H9 (cell line): ENCODE data around the gene PTDSS2. TPM values are rescaled to one million over a fixed set of nuclear protein-coding genes. Genes with fewer than 3 reads are reported as not detected.

Experiments
- DNase-seq: peaks from one replicate; pipeline ENCODE4 v3.0.0-alpha.2; 2017
- H2AFZ ChIP-seq: one replicate; pipeline ENCODE4 v1.6.1; 2013; ENCODE audit warnings: mild to moderate bottlenecking, low read length, control low read depth, moderate library complexity
- H2AK5ac ChIP-seq: 2 replicates; pipeline ENCODE4 v1.6.1; 2013; ENCODE audit warnings: low read length, control low read depth, mixed read lengths; ENCODE audit not compliant: insufficient read length
- H2BK120ac ChIP-seq: one replicate; pipeline ENCODE4 v1.6.1; 2013; ENCODE audit warnings: low read depth, mild to moderate bottlenecking, low read length, control low read depth, inconsistent platforms; ENCODE audit not compliant: poor library complexity, severe bottlenecking
- H2BK12ac ChIP-seq: 2 replicates; pipeline ENCODE4 v1.6.1; 2013; ENCODE audit warnings: low read length, control low read depth, mixed read lengths, low read depth; ENCODE audit not compliant: insufficient read length
- H2BK15ac ChIP-seq: 2 replicates; pipeline ENCODE4 v1.6.1; 2013; ENCODE audit warnings: low read depth, low read length, control low read depth
- H2BK20ac ChIP-seq: one replicate; pipeline ENCODE4 v1.6.1; 2013; ENCODE audit warnings: low read depth, mild to moderate bottlenecking, low read length, control low read depth, inconsistent platforms; ENCODE audit not compliant: poor library complexity, severe bottlenecking
- H2BK5ac ChIP-seq: 2 replicates; pipeline ENCODE4 v1.6.1; 2013; ENCODE audit warnings: low read length, control low read depth, mixed read lengths; ENCODE audit not compliant: insufficient read length
- H3K14ac ChIP-seq: 2 replicates; pipeline ENCODE4 v1.6.1; 2013; ENCODE audit warnings: low read length, control low read depth; ENCODE audit not compliant: insufficient read depth
- H3K18ac ChIP-seq: 2 replicates; pipeline ENCODE4 v1.6.1; 2013; ENCODE audit warnings: low read depth, mild to moderate bottlenecking, mixed read lengths, low read length, control low read depth; ENCODE audit not compliant: insufficient read length
- H3K23ac ChIP-seq: 2 replicates; pipeline ENCODE4 v1.6.1; 2013; ENCODE audit warnings: low read length, control low read depth, mixed read lengths, low read depth; ENCODE audit not compliant: insufficient read length
- H3K23me2 ChIP-seq: 2 replicates; pipeline ENCODE4 v1.6.1; 2013; ENCODE audit warnings: low read depth, mild to moderate bottlenecking, mixed read lengths, low read length, control low read depth; ENCODE audit not compliant: insufficient read length, poor library complexity, severe bottlenecking
- H3K27ac ChIP-seq: 2 replicates; pipeline ENCODE4 v1.5.1; 2013; ENCODE audit warnings: low read length, control low read depth, mixed read lengths, low read depth; ENCODE audit not compliant: insufficient read length
- H3K27me3 ChIP-seq: 2 replicates; pipeline ENCODE4 v1.6.1; 2013; ENCODE audit warnings: low read length, control low read depth, inconsistent platforms; ENCODE audit not compliant: insufficient read depth
- H3K4ac ChIP-seq: 2 replicates; pipeline ENCODE4 v1.6.1; 2013; ENCODE audit warnings: low read depth, mild to moderate bottlenecking, control low read depth, inconsistent platforms, low read length, moderate library complexity
- H3K4me1 ChIP-seq: 2 replicates; pipeline ENCODE4 v1.6.1; 2013; ENCODE audit warnings: low read length, control low read depth, inconsistent platforms; ENCODE audit not compliant: insufficient read depth
- H3K4me2 ChIP-seq: 2 replicates; pipeline ENCODE4 v1.6.1; 2013; ENCODE audit warnings: low read length, control low read depth, mixed read lengths; ENCODE audit not compliant: insufficient read length, insufficient read depth
- H3K56ac ChIP-seq: 2 replicates; pipeline ENCODE4 v1.6.1; 2013; ENCODE audit warnings: low read depth, mild to moderate bottlenecking, mixed read lengths, low read length, control low read depth; ENCODE audit not compliant: insufficient read length
- H3K79me1 ChIP-seq: 2 replicates; pipeline ENCODE4 v1.6.1; 2013; ENCODE audit warnings: low read depth, mild to moderate bottlenecking, moderate library complexity, low read length, control low read depth, inconsistent platforms; ENCODE audit not compliant: insufficient read depth, poor library complexity, severe bottlenecking
- H3K79me2 ChIP-seq: 2 replicates; pipeline ENCODE4 v1.6.1; 2013; ENCODE audit warnings: low read length, control low read depth, inconsistent platforms; ENCODE audit not compliant: insufficient read depth
- H3K9ac ChIP-seq: 2 replicates; pipeline ENCODE4 v1.6.1; 2013; ENCODE audit warnings: low read length, control low read depth, mixed read lengths; ENCODE audit not compliant: insufficient read length; ENCODE audit errors: extremely low read depth
- H3K9me3 ChIP-seq: one replicate; pipeline ENCODE4 v1.6.1; 2013; ENCODE audit warnings: low read depth, low read length, inconsistent platforms; ENCODE audit not compliant: control insufficient read depth
- H3T11ph ChIP-seq: one replicate; pipeline ENCODE4 v1.6.1; 2013; ENCODE audit warnings: mild to moderate bottlenecking, low read length, control low read depth, inconsistent platforms
- H4K20me1 ChIP-seq: one replicate; pipeline ENCODE4 v1.6.1; 2013; ENCODE audit not compliant: control insufficient read depth, insufficient read length, insufficient read depth
- H4K5ac ChIP-seq: 2 replicates; pipeline ENCODE4 v1.6.1; 2013; ENCODE audit warnings: low read depth, mild to moderate bottlenecking, mixed read lengths, low read length, control low read depth; ENCODE audit not compliant: insufficient read length
- H4K8ac ChIP-seq: replicated peaks from 2 replicates; pipeline ENCODE4 v1.6.1; 2013; ENCODE audit warnings: low read length, control low read depth, mixed read lengths, low read depth; ENCODE audit not compliant: insufficient read length
- H4K91ac ChIP-seq: 2 replicates; pipeline ENCODE4 v1.6.1; 2013; ENCODE audit warnings: low read depth, mild to moderate bottlenecking, moderate library complexity, mixed read lengths, low read length, control low read depth; ENCODE audit not compliant: insufficient read length
- H3K27ac Mint-ChIP-seq, 3 experiments: 2 replicates in 2 of 3; 3 replicates in 1 of 3; pipeline ENCODE4 v1.8.0; 2020 to 2021; ENCODE audit warnings: mixed read lengths in 3 of 3, mild to moderate bottlenecking in 1 of 3, moderate library complexity in 1 of 3
- H3K27me3 Mint-ChIP-seq: 2 replicates; pipeline ENCODE4 v1.8.0; 2021; ENCODE audit warnings: low read depth, mild to moderate bottlenecking, moderate library complexity, mixed read lengths
- H3K36me3 Mint-ChIP-seq, 3 experiments: 2 replicates in 2 of 3; 3 replicates in 1 of 3; pipeline ENCODE4 v1.8.0; 2020 to 2021; ENCODE audit warnings: low read depth in 3 of 3, mixed read lengths in 3 of 3; ENCODE audit not compliant: insufficient read depth in 1 of 3
- H3K4me1 Mint-ChIP-seq, 2 experiments: 2 replicates each; pipeline ENCODE4 v1.8.0; 2020; ENCODE audit warnings: mixed read lengths in 2 of 2
- H3K4me3 Mint-ChIP-seq, 2 experiments: 2 replicates in 1 of 2; 3 replicates in 1 of 2; pipeline ENCODE4 v1.8.0; 2020 to 2021; ENCODE audit warnings: mild to moderate bottlenecking in 2 of 2, mixed read lengths in 2 of 2, moderate library complexity in 1 of 2
- H3K9me3 Mint-ChIP-seq, 2 experiments: 2 replicates in 1 of 2; 3 replicates in 1 of 2; pipeline ENCODE4 v1.8.0; 2020; ENCODE audit warnings: mild to moderate bottlenecking in 2 of 2, mixed read lengths in 2 of 2, moderate library complexity in 1 of 2
- CTCF ChIP-seq: fragments of 200-600 bp; sonication (generic); conservative IDR thresholded peaks from 3 replicates; pipeline ENCODE4 v1.8.0; 2021; ENCODE audit warnings: antibody characterized with exemption, mild to moderate bottlenecking
- WGBS: extraction: QIAGEN DNeasy Blood & Tissue Kit; methylation state at CpG from one replicate; pipeline ENCODE4 v1.1.7; 2013; ENCODE audit warnings: missing lambda C conversion rate, low lambda C conversion rate, mixed read lengths; ENCODE audit not compliant: insufficient read length; ENCODE audit errors: extremely low coverage; 5-methylcytosine and 5-hydroxymethylcytosine counted together
- total RNA-seq: library from RNA; stranded (reverse); gene quantifications from 2 replicates; pipeline ENCODE4 v1.2.1, GENCODE V29; 2021

The PTDSS2 gene
- total RNA-seq, 1 experiment from 2014 or later: 55.3 TPM

GRCh38 chr11:492427-493226 is 42.5 kb downstream of the PTDSS2 start:
- Histone ChIP-seq H2BK15ac (no peak overlapping the region), H3K4ac (no peak overlapping the region), H3K9me3 (no peaks in the 10 kb centered on the region), H4K20me1 (no peaks in the 10 kb centered on the region), H4K91ac (no peak overlapping the region), H3K23ac (no peak overlapping the region), H3K23me2 (no peaks in the 10 kb centered on the region), H2BK20ac (no peak overlapping the region), H3T11ph (no peak overlapping the region), H2AK5ac (no peak overlapping the region), H2AFZ (no peak overlapping the region), H3K27ac (no peak overlapping the region), H4K8ac (no peak overlapping the region), H3K79me2 (no peaks in the 10 kb centered on the region), H2BK120ac (no peak overlapping the region), H2BK12ac (no peak overlapping the region), H3K56ac (no peak overlapping the region), H3K27me3 (no peaks in the 10 kb centered on the region), H3K18ac (no peak overlapping the region), H3K79me1 (no peaks in the 10 kb centered on the region), H3K4me2 (no peak overlapping the region), H3K14ac (no peak overlapping the region), H4K5ac (no peak overlapping the region), H3K4me1 (no peaks in the 10 kb centered on the region), H2BK5ac (no peak overlapping the region), H3K9ac (no peak overlapping the region)
- no peak for TF ChIP-seq CTCF
- Mint-ChIP-seq H3K4me3 (no peak overlapping the region), H3K4me1 (no peaks in the 10 kb centered on the region), H3K27me3 (peaks cover 4% of the 10 kb centered on the region; the same call in 1 of the 2 replicates), H3K36me3 (peaks cover 20 to 48% (median 47%) of the 10 kb centered on the region in 3 experiments), H3K27ac (peak overlapping the region in 1 of 3 experiments; percentile 35; a peak in 1 of 7 replicates), H3K9me3 (peaks cover 8% of the 10 kb centered on the region in 2 experiments)
- no CpG with 5 or more reads among the region's 32 CpGs for WGBS
- no peak for DNase-seq
